Measurements from ENCODE around the gene AGAP1.

AGAP1 gene

GRCh38 chr2:235658351-235659174, 164.7 kb downstream of the AGAP1 start:
- TF ChIP-seq FOXP2 (optimal IDR thresholded peaks at IDR 0.05; ENCODE audit: borderline replicate concordance, extremely low read depth, extremely low read length, insufficient read depth): no peak
- no peak for TF ChIP-seq POLR2AphosphoS5 (IDR thresholded peaks at IDR 0.05; ENCODE audit: low read depth, low read length)
- TF ChIP-seq SIN3A (IDR thresholded peaks at IDR 0.05; ENCODE audit: borderline replicate concordance, insufficient read depth, low read length): no peak
- no peak for TF ChIP-seq REST (IDR thresholded peaks at IDR 0.05; ENCODE audit: insufficient read depth in 1 of 2, low read depth in 2 of 2, low read length in 2 of 2)
- TF ChIP-seq TAF1 (IDR thresholded peaks at IDR 0.05; ENCODE audit: borderline replicate concordance, insufficient read depth, low read length): no peak

- TF ChIP-seq SIN3A (IDR thresholded peaks at IDR 0.05; ENCODE audit: borderline replicate concordance, insufficient read depth, low read length): no peak
Observed at GRCh38 chr2:235659767-235660322, 166.0 kb downstream of the AGAP1 start.

- no peak for TF ChIP-seq SIN3A (IDR thresholded peaks at IDR 0.05; ENCODE audit: borderline replicate concordance, insufficient read depth, low read length)
- TF ChIP-seq TAF1 (IDR thresholded peaks at IDR 0.05; ENCODE audit: borderline replicate concordance, insufficient read depth, low read length): no peak
- no peak for TF ChIP-seq POLR2AphosphoS5 (IDR thresholded peaks at IDR 0.05; ENCODE audit: low read depth, low read length)
- no peak for TF ChIP-seq REST (IDR thresholded peaks at IDR 0.05; ENCODE audit: insufficient read depth in 1 of 2, low read depth in 2 of 2, low read length in 2 of 2)
- TF ChIP-seq FOXP2 (optimal IDR thresholded peaks at IDR 0.05; ENCODE audit: borderline replicate concordance, extremely low read depth, extremely low read length, insufficient read depth): no peak
Observed at GRCh38 chr2:235660484-235661082, 166.7 kb downstream of the AGAP1 start.

- TF ChIP-seq REST (IDR thresholded peaks at IDR 0.05; ENCODE audit: insufficient read depth in 1 of 2, low read depth in 2 of 2, low read length in 2 of 2) (no peak), POLR2AphosphoS5 (IDR thresholded peaks at IDR 0.05; ENCODE audit: low read depth, low read length) (no peak), SIN3A (IDR thresholded peaks at IDR 0.05; ENCODE audit: borderline replicate concordance, insufficient read depth, low read length) (no peak), FOXP2 (optimal IDR thresholded peaks at IDR 0.05; ENCODE audit: borderline replicate concordance, extremely low read depth, extremely low read length, insufficient read depth) (no peak)
Observed at GRCh38 chr2:235661167-235661937, 167.5 kb downstream of the AGAP1 start.

GRCh38 chr2:235661952-235662351, 168.1 kb downstream of the AGAP1 start:
- TF ChIP-seq SIN3A (IDR thresholded peaks at IDR 0.05; ENCODE audit: borderline replicate concordance, insufficient read depth, low read length): no peak
- no peak for TF ChIP-seq TAF1 (IDR thresholded peaks at IDR 0.05; ENCODE audit: borderline replicate concordance, insufficient read depth, low read length)
- TF ChIP-seq REST (IDR thresholded peaks at IDR 0.05; ENCODE audit: insufficient read depth in 1 of 2, low read depth in 2 of 2, low read length in 2 of 2): no peak
- no peak for TF ChIP-seq FOXP2 (optimal IDR thresholded peaks at IDR 0.05; ENCODE audit: borderline replicate concordance, extremely low read depth, extremely low read length, insufficient read depth)
- no peak for TF ChIP-seq POLR2AphosphoS5 (IDR thresholded peaks at IDR 0.05; ENCODE audit: low read depth, low read length)
